Caco-2 (cell line): ENCODE results near the gene CPLX3. TPM values are rescaled to one million over a fixed set of nuclear protein-coding genes. Genes with fewer than 3 reads are reported as not detected.
A peak's percentile ranks its signal among the peaks of the same experiment; 100 is the strongest.

Experiments used
- BruUV-seq: library from RNA; stranded (reverse); fragments of 400-500 nt; replicated peaks from 2 replicates; lab custom pipeline; 2021; lab: Mats Ljungman, UMichigan
- CTCF ChIA-PET: fragments of 300-600 bp; sonication (Branson Sonifier 250); formaldehyde crosslinking; loops from one replicate; lab custom pipeline; 2022; ENCODE audit warnings: antibody characterized with exemption; lab: Charles Lee
- POLR2A ChIA-PET: fragments of 300-600 bp; sonication (Branson Sonifier 250); formaldehyde crosslinking; loops from one replicate; lab custom pipeline; 2022; ENCODE audit warnings: antibody characterized with exemption; lab: Charles Lee
- DNase-seq, 2 experiments: peaks; one replicate each; pipeline versions ENCODE4 v3.0.0 to v3.0.0-alpha.2; 2020 to 2022
- H3K27me3 ChIP-seq: replicated peaks from 2 replicates; pipeline ENCODE4 v1.6.0; 2011; ENCODE audit warnings: low read length; ENCODE audit not compliant: control insufficient read depth, insufficient read depth
- H3K36me3 ChIP-seq: 2 replicates; pipeline ENCODE4 v1.5.1; 2011; ENCODE audit warnings: low read length; ENCODE audit not compliant: control insufficient read depth, insufficient read depth
- H3K4me1 ChIP-seq: fragments of 250-450 bp; sonication (Bioruptor Pico); 2 replicates; pipeline ENCODE4 v1.5.1; 2020; ENCODE audit warnings: mild to moderate bottlenecking
- H3K4me3 ChIP-seq: 2 replicates; pipeline ENCODE4 v1.5.1; 2011; ENCODE audit warnings: low read depth, mild to moderate bottlenecking, control low read depth, low read length
- H3K9me3 ChIP-seq: fragments of 250-450 bp; sonication (Bioruptor Pico); 2 replicates; pipeline ENCODE4 v1.5.1; 2020; ENCODE audit warnings: mild to moderate bottlenecking, moderate library complexity
- H3K27ac Mint-ChIP-seq: one replicate; pipeline ENCODE4 v1.8.0; 2022; ENCODE audit warnings: mixed read lengths; ENCODE audit not compliant: unreplicated experiment
- H3K27me3 Mint-ChIP-seq: one replicate; pipeline ENCODE4 v1.8.0; 2022; ENCODE audit warnings: mixed read lengths; ENCODE audit not compliant: insufficient read depth, unreplicated experiment
- H3K36me3 Mint-ChIP-seq: one replicate; pipeline ENCODE4 v1.8.0; 2022; ENCODE audit warnings: mild to moderate bottlenecking, mixed read lengths; ENCODE audit not compliant: insufficient read depth, unreplicated experiment
- H3K4me1 Mint-ChIP-seq: one replicate; pipeline ENCODE4 v1.8.0; 2022; ENCODE audit warnings: low read depth, mixed read lengths; ENCODE audit not compliant: unreplicated experiment
- H3K4me3 Mint-ChIP-seq: one replicate; pipeline ENCODE4 v1.8.0; 2022; ENCODE audit warnings: mild to moderate bottlenecking, moderate library complexity, mixed read lengths; ENCODE audit not compliant: unreplicated experiment
- H3K9me3 Mint-ChIP-seq: one replicate; pipeline ENCODE4 v1.8.0; 2022; ENCODE audit warnings: mixed read lengths; ENCODE audit not compliant: unreplicated experiment
- intact Hi-C: fragments of 100-400 bp; cut with micrococcal nuclease; formaldehyde crosslinking; loops from one replicate; pipeline ENCODE4 v1.10.0; 2022; ENCODE audit not compliant: unreplicated experiment
- total RNA-seq: library from RNA; stranded (reverse); gene quantifications from 2 replicates; pipeline ENCODE4 v1.2.3, GENCODE V29; 2022
- TF ChIP-seq, protein P1 (sequence below), 2 experiments: fragments of 200-600 bp in 1 of 2; IDR thresholded peaks; 1 replicate in 1 of 2; 2 replicates in 1 of 2; pipeline versions ENCODE4 v1.5.1 to v1.8.0; 2011 to 2022; ENCODE audit warnings: antibody characterized with exemption in 1 of 2, control low read depth in 1 of 2, inconsistent platforms in 1 of 2, low read depth in 1 of 2, low read length in 1 of 2, mild to moderate bottlenecking in 1 of 2, moderate library complexity in 1 of 2; ENCODE audit not compliant: insufficient read depth in 1 of 2, severe bottlenecking in 1 of 2, unreplicated experiment in 1 of 2

The CPLX3 gene
- total RNA-seq, 1 experiment from 2014 or later = not detected

DNA sequence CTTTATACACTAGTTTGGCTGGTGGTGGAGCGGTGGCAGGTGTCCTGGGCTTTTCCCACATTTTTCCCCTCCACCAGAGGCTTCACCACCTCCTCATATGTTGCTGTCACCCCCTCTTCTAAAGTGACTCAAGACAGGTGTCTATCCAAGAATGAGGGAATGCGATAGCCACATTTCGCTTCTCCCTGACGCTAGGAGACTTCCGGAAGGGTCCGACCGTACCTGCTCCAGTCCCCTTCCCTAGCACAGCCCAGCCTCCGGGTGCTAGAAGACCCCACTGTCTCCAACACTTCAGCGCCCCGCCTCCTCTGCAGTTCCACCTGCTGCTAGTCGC lies 46.2 kb downstream of the CPLX3 start:
- intact Hi-C loops = loop anchor here (1.0 to 5.0 kb wide), 3 partner anchors 18 to 35 kb away; partner anchors contain the start of genes FAM219B, MPI and ULK3
- H3K36me3 Mint-ChIP-seq = peaks cover 45% of the 10 kb centered on the region
- BruUV-seq = TSS peak; percentile 35
- TF ChIP-seq, protein P1, sequence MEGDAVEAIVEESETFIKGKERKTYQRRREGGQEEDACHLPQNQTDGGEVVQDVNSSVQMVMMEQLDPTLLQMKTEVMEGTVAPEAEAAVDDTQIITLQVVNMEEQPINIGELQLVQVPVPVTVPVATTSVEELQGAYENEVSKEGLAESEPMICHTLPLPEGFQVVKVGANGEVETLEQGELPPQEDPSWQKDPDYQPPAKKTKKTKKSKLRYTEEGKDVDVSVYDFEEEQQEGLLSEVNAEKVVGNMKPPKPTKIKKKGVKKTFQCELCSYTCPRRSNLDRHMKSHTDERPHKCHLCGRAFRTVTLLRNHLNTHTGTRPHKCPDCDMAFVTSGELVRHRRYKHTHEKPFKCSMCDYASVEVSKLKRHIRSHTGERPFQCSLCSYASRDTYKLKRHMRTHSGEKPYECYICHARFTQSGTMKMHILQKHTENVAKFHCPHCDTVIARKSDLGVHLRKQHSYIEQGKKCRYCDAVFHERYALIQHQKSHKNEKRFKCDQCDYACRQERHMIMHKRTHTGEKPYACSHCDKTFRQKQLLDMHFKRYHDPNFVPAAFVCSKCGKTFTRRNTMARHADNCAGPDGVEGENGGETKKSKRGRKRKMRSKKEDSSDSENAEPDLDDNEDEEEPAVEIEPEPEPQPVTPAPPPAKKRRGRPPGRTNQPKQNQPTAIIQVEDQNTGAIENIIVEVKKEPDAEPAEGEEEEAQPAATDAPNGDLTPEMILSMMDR (IDR thresholded peaks at IDR 0.05; ENCODE audit: insufficient read depth in 1 of 2, low read depth in 1 of 2, low read length in 1 of 2, severe bottlenecking in 1 of 2, unreplicated experiment in 1 of 2) = no peak
- no peaks in the 10 kb centered on the region for H3K27me3 ChIP-seq
- ChIA-PET CTCF (interaction anchor here (2.1 kb wide), 1 partner anchor 29 kb away, joined by 7 read pairs; no protein-coding TSS in a partner anchor), POLR2A (interaction anchor here (0.7 kb wide), 1 partner anchor 82 kb away, joined by 3 read pairs; no protein-coding TSS in a partner anchor)
- peaks cover 6% of the 10 kb centered on the region; the same call in 1 of the 2 replicates for H3K9me3 ChIP-seq
- peak overlapping the region; percentile 82 for H3K4me3 Mint-ChIP-seq
- no peaks in the 10 kb centered on the region for H3K27me3 Mint-ChIP-seq
- peaks cover 21% of the 10 kb centered on the region for H3K4me1 Mint-ChIP-seq
- peak overlapping the region; percentile 81 for H3K4me3 ChIP-seq
- DNase-seq = no peak
- H3K9me3 Mint-ChIP-seq = no peaks in the 10 kb centered on the region
- H3K36me3 ChIP-seq = peaks cover 2% of the 10 kb centered on the region; the same call in 1 of the 2 replicates
- peak overlapping the region; percentile 81 for H3K27ac Mint-ChIP-seq
- H3K4me1 ChIP-seq = peaks cover 38% of the 10 kb centered on the region

DNA sequence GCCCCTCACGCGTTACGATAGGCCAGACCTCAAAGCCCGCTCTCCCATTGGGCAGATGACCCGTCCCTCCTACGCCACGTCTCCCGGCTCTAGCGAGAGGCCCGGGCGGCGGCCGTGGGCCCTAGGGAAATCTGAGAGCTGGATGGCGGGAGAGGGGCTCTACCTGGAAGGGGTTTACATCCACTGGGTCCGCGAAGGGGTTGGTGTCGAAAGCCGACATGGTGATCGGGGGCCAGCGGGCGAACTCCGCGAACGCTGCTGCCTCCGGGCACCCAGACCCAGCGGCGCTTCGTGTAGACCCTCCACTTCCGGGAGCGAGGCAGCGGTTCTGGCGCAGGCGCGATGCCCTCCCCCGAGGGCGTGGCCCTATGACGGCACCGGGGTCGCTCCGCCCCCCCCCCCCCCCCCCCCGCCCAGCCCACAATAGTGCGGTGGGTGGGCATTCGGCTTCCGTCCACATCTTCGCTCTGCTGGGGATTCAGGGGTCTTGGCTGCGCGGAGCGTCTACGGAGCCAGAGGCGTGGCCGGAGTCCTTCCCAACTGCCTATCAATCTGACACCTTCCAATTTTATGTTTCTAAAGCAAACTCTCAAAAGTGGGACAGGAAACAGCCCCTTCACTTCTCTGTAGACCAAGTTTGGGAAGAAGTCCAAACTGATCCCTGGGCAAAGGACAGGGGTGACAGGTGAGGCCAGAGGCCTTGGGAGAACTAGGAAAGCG lies 46.8 kb downstream of the CPLX3 start, which contains the start of gene SCAMP2:
TSS of gene SCAMP2 (minus strand) at position 330 of the 720 bp plus-strand sequence. CDS start at position 220, 110 bp downstream.
- ChIA-PET CTCF (interaction anchor here (2.1 kb wide), 1 partner anchor 28 kb away, joined by 7 read pairs; no protein-coding TSS in a partner anchor), POLR2A (interaction anchor here (0.6 kb wide), 2 partner anchors 14 to 21 kb away, joined by 3 to 4 read pairs; no protein-coding TSS in a partner anchor)
- DNase-seq = peak; percentile 92 to 96
- Histone ChIP-seq H3K4me1 (peaks cover 33% of the 10 kb centered on the region), H3K4me3 (peak within 1 kb of the TSS; percentile 81), H3K27me3 (no peaks in the 10 kb centered on the region), H3K36me3 (no peaks in the 10 kb centered on the region), H3K9me3 (peaks cover 3% of the 10 kb centered on the region; the same call in 1 of the 2 replicates)
- H3K36me3 Mint-ChIP-seq = peaks cover 39% of the 10 kb centered on the region
- TF ChIP-seq, protein P1 (IDR thresholded peaks at IDR 0.05; ENCODE audit: insufficient read depth in 1 of 2, low read depth in 1 of 2, low read length in 1 of 2, severe bottlenecking in 1 of 2, unreplicated experiment in 1 of 2) = no peak
- H3K4me3 Mint-ChIP-seq = peak within 1 kb of the TSS; percentile 82
- H3K27me3 Mint-ChIP-seq = no peaks in the 10 kb centered on the region
- TSS peak; percentile 97 for BruUV-seq
- peak within 1 kb of the TSS; percentile 81 for H3K27ac Mint-ChIP-seq
- peaks cover 17% of the 10 kb centered on the region for H3K4me1 Mint-ChIP-seq
- intact Hi-C loops = loop anchor here (1.0 to 5.0 kb wide), 3 partner anchors 17 to 34 kb away; partner anchors contain the start of genes FAM219B, MPI and ULK3
- H3K9me3 Mint-ChIP-seq = no peaks in the 10 kb centered on the region

DNA sequence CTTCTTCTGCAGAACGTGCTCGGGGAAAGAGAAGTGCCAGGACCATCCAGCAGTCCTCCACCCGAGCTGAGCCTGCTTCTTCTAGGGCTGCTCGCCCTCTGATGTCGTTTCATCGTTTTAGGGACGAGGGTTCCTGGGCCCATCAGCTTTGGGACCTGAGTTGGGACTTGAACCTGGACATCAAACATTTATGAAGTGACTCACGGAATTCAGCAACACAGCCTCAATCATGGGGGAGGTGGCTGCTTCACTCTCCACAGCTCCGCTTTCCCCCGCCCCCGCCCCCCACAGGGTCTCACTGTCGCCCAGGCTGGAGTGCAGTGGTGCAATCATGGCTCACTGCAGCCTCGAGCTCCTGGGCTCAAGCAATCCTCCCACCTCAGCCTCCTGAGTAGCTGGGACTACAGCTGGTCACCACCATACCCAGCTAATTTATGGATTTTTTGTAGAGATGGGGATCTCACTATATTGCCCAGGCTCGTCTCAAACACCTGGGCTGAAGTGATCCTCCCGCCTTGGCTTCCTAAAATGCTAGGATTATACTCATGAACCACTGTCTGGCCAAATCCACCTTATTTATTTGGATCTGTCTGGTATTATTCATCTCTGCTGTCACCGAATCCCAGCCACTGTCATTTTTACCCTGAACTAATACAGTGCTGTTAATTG lies 47.5 kb downstream of the CPLX3 start:
- intact Hi-C loops = loop anchor here (1.0 to 5.0 kb wide), 3 partner anchors 16 to 33 kb away; partner anchors contain the start of genes FAM219B, MPI and ULK3
- peaks cover 36% of the 10 kb centered on the region for H3K36me3 Mint-ChIP-seq
- H3K9me3 ChIP-seq = no peaks in the 10 kb centered on the region
- no peaks in the 10 kb centered on the region for H3K36me3 ChIP-seq
- TF ChIP-seq, protein P1 (IDR thresholded peaks at IDR 0.05; ENCODE audit: insufficient read depth in 1 of 2, low read depth in 1 of 2, low read length in 1 of 2, severe bottlenecking in 1 of 2, unreplicated experiment in 1 of 2) = no peak
- BruUV-seq = no TSS peak
- H3K27ac Mint-ChIP-seq = peak overlapping the region; percentile 81
- H3K27me3 Mint-ChIP-seq = no peaks in the 10 kb centered on the region
- H3K9me3 Mint-ChIP-seq = no peaks in the 10 kb centered on the region
- H3K4me1 Mint-ChIP-seq = peaks cover 17% of the 10 kb centered on the region
- POLR2A ChIA-PET = interaction anchor here (0.6 kb wide), 2 partner anchors 13 to 81 kb away, joined by 3 to 4 read pairs; no protein-coding TSS in a partner anchor
- peak overlapping the region; percentile 81 for H3K4me3 ChIP-seq
- H3K27me3 ChIP-seq = no peaks in the 10 kb centered on the region
- H3K4me3 Mint-ChIP-seq = peak overlapping the region; percentile 82
- peak in 1 of 2 experiments; percentile 35 for DNase-seq
- CTCF ChIA-PET = interaction anchor here (2.1 kb wide), 1 partner anchor 28 kb away, joined by 7 read pairs; no protein-coding TSS in a partner anchor
- peaks cover 26% of the 10 kb centered on the region for H3K4me1 ChIP-seq
